ENCODE data around the gene UBXN10. TPM values are rescaled to one million over a fixed set of nuclear protein-coding genes. Genes with fewer than 3 reads are reported as not detected.

Gene UBXN10
- total RNA-seq, 2 donors from 2014 or later, result 1.6 to 10.6 TPM

GRCh38 chr1:20194224-20194623, 8.3 kb downstream of the UBXN10 start:
- no peaks in the 10 kb centered on the region for H3K9me3 ChIP-seq
- peak; percentile 18 for TF ChIP-seq POLR2AphosphoS5 (IDR thresholded peaks at IDR 0.05)
- TF ChIP-seq CTCF (IDR thresholded peaks at IDR 0.05), result no peak
- H3K36me3 ChIP-seq, result no peaks in the 10 kb centered on the region
- intact Hi-C loops (cut with DNase I), result loop anchor here (10.0 kb wide), 1 partner anchor 279 kb away; no protein-coding TSS in a partner anchor
- no peak for DNase-seq (ENCODE audit: low spot score)
- 44% methylated on average over 2 of the region's 2 CpGs for WGBS
- no peak overlapping the region for H3K4me3 ChIP-seq
- H3K4me1 ChIP-seq (replicated peaks), result no peaks in the 10 kb centered on the region
- no peaks in the 10 kb centered on the region for H3K27me3 ChIP-seq (replicated peaks; ENCODE audit: insufficient read depth)
- H3K27ac ChIP-seq, result peak overlapping the region in 1 of 2 donors; percentile 2

- H3K4me1 ChIP-seq (replicated peaks), result no peaks in the 10 kb centered on the region
- H3K27ac ChIP-seq, result peak overlapping the region in 1 of 2 donors; percentile 2
- WGBS, result 19% methylated on average over 15 of the region's 15 CpGs
- H3K36me3 ChIP-seq, result no peaks in the 10 kb centered on the region
- H3K27me3 ChIP-seq (replicated peaks; ENCODE audit: insufficient read depth), result no peaks in the 10 kb centered on the region
- peak; percentile 58 for DNase-seq (ENCODE audit: low spot score)
- H3K9me3 ChIP-seq, result no peaks in the 10 kb centered on the region
- intact Hi-C loops (cut with DNase I), result loop anchor here (10.0 kb wide), 1 partner anchor 280 kb away; no protein-coding TSS in a partner anchor
- TF ChIP-seq POLR2AphosphoS5 (IDR thresholded peaks at IDR 0.05) (peak; percentile 49), POLR2A (IDR thresholded peaks at IDR 0.05) (no peak), CTCF (IDR thresholded peaks at IDR 0.05) (peak; percentile 34 to 80 (median 79))
- H3K4me3 ChIP-seq, result no peak overlapping the region
Observed at GRCh38 chr1:20194757-20195461, 9.0 kb downstream of the UBXN10 start.

GRCh38 chr1:20195462-20195780, 9.5 kb downstream of the UBXN10 start:
- TF ChIP-seq POLR2A (IDR thresholded peaks at IDR 0.05), result no peak
- TF ChIP-seq POLR2AphosphoS5 (IDR thresholded peaks at IDR 0.05), result no peak
- no peak for TF ChIP-seq CTCF (IDR thresholded peaks at IDR 0.05)
- Histone ChIP-seq H3K4me1 (replicated peaks) (no peaks in the 10 kb centered on the region), H3K9me3 (no peaks in the 10 kb centered on the region), H3K4me3 (no peak overlapping the region), H3K36me3 (no peaks in the 10 kb centered on the region), H3K27me3 (replicated peaks; ENCODE audit: insufficient read depth) (no peaks in the 10 kb centered on the region), H3K27ac (no peak overlapping the region)
- WGBS, result 63% methylated on average over 4 of the region's 4 CpGs
- intact Hi-C loops (cut with DNase I), result loop anchor here (10.0 kb wide), 1 partner anchor 281 kb away; no protein-coding TSS in a partner anchor
- no peak for DNase-seq (ENCODE audit: low spot score)

- Histone ChIP-seq H3K4me1 (replicated peaks) (no peaks in the 10 kb centered on the region), H3K4me3 (no peak overlapping the region), H3K9me3 (no peaks in the 10 kb centered on the region), H3K27me3 (replicated peaks; ENCODE audit: insufficient read depth) (no peaks in the 10 kb centered on the region), H3K27ac (no peak overlapping the region), H3K36me3 (no peaks in the 10 kb centered on the region)
- WGBS, result 82% methylated on average over 6 of the region's 6 CpGs
- no peak for DNase-seq (ENCODE audit: low spot score)
- TF ChIP-seq POLR2AphosphoS5 (IDR thresholded peaks at IDR 0.05) (no peak), CTCF (IDR thresholded peaks at IDR 0.05) (no peak), POLR2A (IDR thresholded peaks at IDR 0.05) (no peak)
- intact Hi-C loops (cut with DNase I), result loop anchor here (10.0 kb wide), 1 partner anchor 283 kb away; no protein-coding TSS in a partner anchor
Observed at GRCh38 chr1:20197329-20197791, 11.5 kb downstream of the UBXN10 start.

- Histone ChIP-seq H3K4me3 (no peak overlapping the region), H3K27me3 (replicated peaks; ENCODE audit: insufficient read depth) (no peaks in the 10 kb centered on the region), H3K36me3 (no peaks in the 10 kb centered on the region), H3K4me1 (replicated peaks) (no peaks in the 10 kb centered on the region), H3K27ac (no peak overlapping the region), H3K9me3 (no peaks in the 10 kb centered on the region)
- 97% methylated on average over 1 of the region's 1 CpG for WGBS
- no peak for DNase-seq (ENCODE audit: low spot score)
- intact Hi-C loops (cut with DNase I), result loop anchor here (10.0 kb wide), 1 partner anchor 283 kb away; no protein-coding TSS in a partner anchor
- TF ChIP-seq POLR2AphosphoS5 (IDR thresholded peaks at IDR 0.05) (no peak), POLR2A (IDR thresholded peaks at IDR 0.05) (no peak)
Observed at GRCh38 chr1:20198296-20198695, 12.4 kb downstream of the UBXN10 start.
